NCI-H526 treated with DMSO at 0.1 percent for 48 hours (cell line): ENCODE results near the gene SOAT2.

Experiments used
- DNase-seq: peaks from one replicate; lab custom pipeline; 2025; lab: John Stamatoyannopoulos, UW

The SOAT2 gene

DNA sequence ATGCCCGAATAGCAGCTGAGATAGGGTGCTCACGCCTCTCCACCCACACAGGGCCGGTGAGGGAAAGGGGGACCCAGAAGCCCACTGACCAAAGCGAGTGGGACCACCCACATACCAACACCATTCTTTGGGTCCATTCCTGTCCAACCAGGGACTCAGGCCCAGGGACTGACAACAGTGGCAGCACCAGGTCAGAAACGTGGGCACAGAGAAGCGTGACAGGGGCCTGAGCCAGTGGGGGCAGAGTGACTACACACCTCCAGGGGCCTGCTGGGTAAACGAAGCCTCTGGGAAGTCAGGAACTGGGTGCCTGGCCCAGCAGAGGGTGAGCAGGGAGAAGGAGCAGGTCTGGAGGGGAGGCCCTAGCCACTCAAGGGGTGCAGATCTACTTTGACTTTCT lies 37.8 kb upstream of the SOAT2 start:
- DNase-seq: no peak

DNA sequence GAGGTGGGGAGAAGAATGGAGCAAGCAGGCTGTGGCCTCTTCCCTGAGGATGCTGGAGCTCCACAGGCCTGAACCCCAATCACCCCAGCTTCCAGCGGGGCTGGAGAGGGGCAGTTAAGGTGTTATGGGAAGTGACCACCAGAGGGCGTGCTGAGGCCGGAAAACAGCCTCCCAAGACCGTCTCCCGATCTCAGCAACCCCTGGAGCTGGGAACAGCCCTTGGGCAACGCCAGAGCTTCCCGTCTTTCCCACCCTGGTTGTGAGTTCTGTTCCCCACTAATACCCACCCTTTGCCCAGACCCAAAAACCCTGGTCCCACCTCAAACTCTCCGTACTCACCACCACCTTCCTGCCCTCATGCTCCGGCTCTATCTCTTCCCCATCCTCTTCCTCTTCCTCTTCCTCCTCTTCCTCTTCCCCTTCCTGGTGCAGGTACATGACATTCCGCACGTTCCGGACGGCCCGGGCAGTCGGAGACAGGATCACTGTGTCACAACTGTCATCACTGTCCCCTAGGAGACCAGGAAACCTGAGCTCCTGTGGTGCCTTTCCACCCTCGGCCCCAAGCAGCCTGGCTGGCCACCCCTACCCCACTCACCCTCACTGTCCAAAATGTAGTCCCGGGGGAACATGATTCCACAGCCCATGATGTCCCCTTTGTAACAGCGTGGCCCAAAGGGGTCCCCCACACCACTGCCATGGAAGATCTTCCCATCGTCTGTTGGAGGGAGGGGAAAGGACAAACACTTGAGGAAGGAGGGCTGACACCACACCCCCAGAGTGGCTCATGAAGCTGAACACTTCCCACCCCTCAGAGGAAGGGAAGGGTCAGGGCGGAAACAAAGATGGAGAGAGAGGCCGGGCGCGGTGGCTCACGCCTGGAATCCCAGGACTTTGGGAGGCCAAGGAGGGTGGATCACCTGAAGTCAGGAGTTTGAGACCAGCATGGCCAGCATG lies 37.0 kb upstream of the SOAT2 start:
- DNase-seq: peak; percentile 7

GRCh38 chr12:53067074-53067992 lies 36.0 kb upstream of the SOAT2 start:
- no peak for DNase-seq

DNA sequence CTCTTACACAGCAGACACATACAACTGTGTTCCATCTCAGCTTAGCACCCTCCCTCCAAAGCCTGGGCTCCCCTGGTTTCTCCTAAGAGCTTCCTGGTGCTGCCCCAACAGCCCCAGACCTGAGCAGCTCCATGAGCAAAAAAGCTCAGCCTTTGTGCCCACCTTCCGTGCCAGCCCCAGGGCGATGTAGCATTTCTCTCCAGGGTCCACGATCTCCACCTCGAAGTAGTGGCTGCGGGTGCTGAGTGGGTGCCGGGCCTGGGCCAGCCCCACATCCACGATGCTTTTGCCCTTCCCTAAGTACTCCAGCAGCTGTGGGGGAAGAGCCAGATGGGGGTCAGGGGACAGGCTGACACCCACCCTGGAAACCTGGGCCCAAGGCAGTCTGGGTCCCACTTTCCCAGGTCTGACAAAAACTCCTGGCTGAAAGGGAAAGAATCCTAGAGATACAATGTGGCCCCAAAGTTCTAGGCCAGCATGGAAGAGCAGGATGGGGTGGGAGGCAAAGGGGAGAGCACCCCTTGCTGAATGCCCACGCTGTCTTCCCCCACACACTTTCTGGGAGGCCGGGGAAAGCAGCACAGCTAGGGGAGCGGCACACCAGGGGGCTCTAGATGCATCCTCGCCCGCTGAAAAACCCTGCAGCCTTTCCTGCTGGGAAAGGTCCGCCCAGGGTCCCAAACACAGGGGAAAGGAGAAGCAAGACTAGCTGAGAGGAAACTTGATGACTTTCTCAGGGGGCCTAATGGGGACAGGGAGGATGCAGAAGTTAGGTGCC lies 35.1 kb upstream of the SOAT2 start:
- no peak for DNase-seq

GRCh38 chr12:53068811-53069585 lies 34.3 kb upstream of the SOAT2 start:
- DNase-seq: no peak

DNA sequence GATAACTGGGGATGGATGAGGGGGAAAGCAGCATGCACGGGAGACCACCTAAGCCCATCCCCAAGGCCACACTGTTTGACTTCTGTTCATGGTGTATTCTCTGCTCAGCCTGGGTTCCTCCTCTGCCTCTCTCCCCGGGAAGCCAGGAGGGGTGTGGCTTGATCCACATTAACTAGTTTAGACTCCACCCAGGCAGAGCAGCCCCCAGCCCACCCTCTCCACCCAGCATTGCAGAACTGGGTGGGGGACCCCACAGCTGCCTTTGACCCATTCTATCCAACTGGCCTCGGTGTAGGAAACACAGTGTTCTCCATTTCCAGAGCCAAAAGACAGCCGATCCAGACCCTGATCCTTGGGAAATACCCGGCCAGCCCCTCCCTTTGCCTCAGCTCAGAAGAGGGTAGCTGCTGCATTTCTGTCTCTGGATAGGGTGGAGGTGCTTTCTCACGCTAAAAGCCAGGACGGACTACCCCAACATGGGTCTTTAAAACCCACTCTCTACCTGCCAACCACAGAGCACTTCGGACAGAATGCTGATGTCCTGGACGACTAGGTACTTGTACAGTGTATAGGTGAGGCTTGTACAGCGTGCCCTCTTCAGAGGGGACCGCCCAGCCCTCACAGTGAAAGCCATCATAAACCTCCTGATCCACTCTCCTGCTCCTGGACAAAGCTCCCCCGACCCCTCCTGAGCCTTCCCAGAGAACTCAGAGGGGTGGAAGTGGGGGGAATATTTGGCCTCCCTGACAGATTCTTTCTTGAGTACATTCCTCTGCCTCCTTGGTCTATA lies 33.5 kb upstream of the SOAT2 start:
- DNase-seq: no peak

GRCh38 chr12:53070877-53071492 lies 32.3 kb upstream of the SOAT2 start:
- DNase-seq: no peak

- no peak for DNase-seq
Observed at GRCh38 chr12:53071591-53072551, 31.4 kb upstream of the SOAT2 start.

GRCh38 chr12:53073881-53074280 lies 29.4 kb upstream of the SOAT2 start:
- DNase-seq: no peak

GRCh38 chr12:53074283-53074998 lies 28.8 kb upstream of the SOAT2 start:
- no peak for DNase-seq

- DNase-seq: no peak
Observed at GRCh38 chr12:53074999-53075370, 28.3 kb upstream of the SOAT2 start.

DNA sequence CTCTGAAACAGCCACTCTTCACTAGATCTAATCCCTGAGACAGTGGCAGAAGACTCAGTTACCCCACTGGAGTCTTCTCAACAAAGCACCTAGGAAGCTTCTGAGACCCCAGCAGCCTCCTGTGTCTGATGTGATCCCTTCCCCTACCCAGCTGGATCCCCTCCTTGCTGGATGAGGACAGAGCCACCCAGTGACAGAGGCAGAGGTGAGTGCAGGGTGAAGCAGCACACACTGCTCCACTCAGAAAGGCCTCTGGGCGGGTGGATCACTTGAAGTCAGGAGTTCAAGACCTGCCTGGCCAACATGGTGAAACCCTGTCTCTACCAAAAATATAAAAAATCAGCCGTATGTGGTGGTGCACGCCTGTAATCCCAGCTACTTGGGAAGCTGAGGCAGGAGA lies 26.8 kb upstream of the SOAT2 start:
- no peak for DNase-seq

DNA sequence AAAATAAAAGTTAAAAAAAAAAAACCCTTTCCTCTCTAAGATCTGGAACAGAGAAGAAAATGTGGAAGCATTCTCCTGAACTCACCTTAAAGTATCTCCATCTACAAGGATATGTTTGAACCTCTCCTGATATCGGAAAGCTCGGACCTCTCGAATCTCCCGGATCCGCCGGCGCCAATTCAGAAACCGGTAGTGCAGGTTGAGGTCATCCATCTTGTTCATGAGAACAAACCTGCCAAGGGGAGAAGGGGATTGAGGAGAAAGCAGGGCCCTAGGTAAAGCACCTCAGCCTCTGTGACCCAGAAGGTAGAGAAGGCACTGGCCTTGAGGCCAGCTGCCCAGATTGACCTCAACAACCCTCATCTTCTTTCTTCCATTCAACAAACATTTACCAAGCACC lies 26.3 kb upstream of the SOAT2 start:
- DNase-seq: no peak

DNA sequence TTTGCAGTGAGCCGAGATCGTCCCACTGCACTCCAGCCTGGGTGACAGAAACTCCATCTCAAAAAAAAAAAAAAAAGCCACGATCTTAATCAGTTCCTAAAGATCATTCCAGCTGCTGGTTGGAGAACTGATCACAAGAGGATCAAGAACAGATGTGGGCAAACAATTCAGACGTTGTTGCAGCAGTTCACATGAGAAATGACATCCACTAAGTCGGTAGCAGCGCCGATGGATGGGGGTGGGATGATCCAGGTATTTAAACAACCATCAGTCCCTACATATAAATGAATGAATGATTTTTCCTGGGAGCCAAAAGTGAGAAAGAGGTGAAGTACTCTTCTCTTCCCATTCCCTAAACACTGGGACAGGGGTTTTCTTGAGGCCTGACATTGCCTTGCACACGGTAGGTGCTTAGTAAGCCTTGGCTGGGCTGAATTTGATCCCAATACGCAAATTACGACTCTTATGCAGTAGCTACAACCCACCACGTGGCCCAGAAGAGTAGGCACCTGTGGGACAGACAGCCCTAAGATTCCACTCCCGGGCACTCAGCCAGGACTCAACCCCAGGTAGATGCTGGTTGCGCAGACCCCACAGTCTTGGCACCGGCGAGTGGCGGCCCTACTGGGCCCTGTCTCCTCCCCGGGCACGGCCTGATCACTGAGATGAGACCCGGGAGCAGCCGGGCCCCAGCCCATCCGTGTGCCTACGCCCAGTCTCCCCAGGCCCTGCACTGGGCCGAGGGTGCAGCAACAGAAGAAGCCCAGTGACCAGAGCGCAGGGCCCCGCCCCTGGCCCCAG lies 24.7 kb upstream of the SOAT2 start:
- peak; percentile 59 for DNase-seq

DNA sequence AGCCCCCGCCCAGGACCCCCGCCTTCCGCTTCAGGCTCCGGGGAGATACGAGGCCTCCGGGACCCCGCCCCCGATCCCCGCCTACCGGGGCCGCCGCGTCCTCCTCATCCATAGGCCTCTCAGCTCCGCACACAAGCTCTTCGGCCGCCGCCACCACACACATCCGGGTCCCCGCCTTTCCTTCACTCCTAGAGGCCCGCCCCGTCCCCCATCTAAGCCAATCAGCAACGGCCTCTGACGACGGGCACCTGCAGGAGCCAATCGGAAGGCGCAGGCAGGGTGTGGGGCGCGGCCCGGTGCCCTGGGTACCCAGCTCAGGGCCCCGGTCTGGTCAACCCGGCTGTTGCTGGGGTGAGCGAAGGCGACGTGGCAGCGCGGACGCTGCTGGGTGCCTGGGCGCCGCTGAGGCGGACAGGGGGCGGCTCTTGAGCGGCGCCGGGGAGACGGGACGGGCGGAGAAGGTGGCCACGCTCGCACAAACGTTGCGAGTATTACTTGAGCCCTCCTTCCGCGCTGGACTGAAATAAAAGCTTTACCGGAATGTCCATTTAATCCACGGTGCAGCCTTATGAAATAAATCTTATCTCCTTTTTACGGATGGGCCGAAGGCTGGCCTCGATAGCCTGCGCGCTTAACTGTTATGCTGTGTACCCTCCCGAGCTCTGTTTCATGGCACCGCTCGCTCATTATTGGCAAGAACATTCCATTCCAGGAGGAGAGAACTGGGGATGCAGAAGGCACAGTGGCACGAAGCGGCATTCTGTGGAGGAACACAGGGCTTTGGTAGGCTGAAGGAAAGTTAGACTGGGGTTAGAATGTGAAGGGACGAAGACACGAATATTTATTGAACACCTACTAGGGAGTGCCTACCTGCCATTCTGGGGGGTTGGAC lies 23.8 kb upstream of the SOAT2 start, which contains the start of gene SPRYD3:
TSS of gene SPRYD3 (minus strand) at position 165 of the 892 bp plus-strand sequence. CDS start at position 108, 57 bp downstream.
- peak; percentile 94 for DNase-seq

- no peak for DNase-seq
Observed at GRCh38 chr12:53082637-53083175, 20.6 kb upstream of the SOAT2 start.
